ENCODE measurements around the gene FAM3C. TPM values are rescaled to one million over a fixed set of nuclear protein-coding genes. Genes with fewer than 3 reads are reported as not detected.
A peak's percentile ranks its signal among the peaks of the same experiment; 100 is the strongest.
"Not testable (repeated sequence)": the region's sequence is repeated elsewhere in the genome, so short reads cannot be mapped to it uniquely, and the experiment has no call there.

Gene FAM3C
- total RNA-seq, 1 experiment from 2014 or later: 56.7 TPM

DNA sequence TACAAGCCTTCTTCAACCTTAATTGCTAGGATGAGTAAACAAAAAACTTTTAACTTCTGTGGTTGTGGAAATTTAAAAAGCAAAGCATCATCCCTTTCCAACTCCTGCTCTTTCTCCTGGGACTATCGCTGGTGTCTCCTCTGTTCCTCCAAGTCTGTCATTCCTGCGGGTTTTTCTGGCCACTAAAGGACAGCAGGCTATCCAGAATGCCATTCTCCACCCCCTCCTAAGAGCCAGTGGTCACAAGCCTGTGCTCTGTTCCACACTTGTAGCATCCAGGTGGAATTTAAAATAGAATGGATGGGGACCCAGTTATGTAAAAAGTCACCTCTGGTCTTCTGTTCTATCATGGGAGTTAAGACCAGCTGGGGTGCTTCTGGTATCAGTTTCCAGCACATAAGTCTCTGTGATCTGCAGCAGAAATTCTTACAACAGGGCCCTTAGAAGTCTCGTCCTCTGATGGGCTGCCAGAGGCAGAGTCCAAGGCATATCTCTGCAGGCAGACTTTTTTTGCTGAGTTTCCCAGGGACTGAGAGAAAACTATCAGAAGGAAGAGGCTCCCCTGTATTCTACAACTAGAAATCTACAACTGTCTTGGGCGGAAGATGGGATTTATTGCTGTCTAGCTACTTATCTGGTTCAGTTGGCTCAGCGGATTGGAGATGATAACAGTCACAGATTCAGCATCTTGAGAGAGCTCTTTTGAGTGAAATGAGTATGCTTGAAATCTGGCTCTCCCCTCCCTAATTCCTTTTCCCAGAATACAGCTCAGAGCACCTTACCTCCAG, 72.4 kb downstream of the FAM3C start:
- in situ Hi-C loops (cut with HindIII; ENCODE audit: low pct_unique_long_range_greater_than_20kb, low sequenced_read_pairs): no loop called here
- no peak for DNase-seq (ENCODE audit: low read depth, low spot score)

- in situ Hi-C loops (cut with HindIII; ENCODE audit: low pct_unique_long_range_greater_than_20kb, low sequenced_read_pairs): no loop called here
- no peak for DNase-seq (ENCODE audit: low read depth, low spot score)
Measured at GRCh38 chr7:121322460-121322859, 73.6 kb downstream of the FAM3C start.

DNA sequence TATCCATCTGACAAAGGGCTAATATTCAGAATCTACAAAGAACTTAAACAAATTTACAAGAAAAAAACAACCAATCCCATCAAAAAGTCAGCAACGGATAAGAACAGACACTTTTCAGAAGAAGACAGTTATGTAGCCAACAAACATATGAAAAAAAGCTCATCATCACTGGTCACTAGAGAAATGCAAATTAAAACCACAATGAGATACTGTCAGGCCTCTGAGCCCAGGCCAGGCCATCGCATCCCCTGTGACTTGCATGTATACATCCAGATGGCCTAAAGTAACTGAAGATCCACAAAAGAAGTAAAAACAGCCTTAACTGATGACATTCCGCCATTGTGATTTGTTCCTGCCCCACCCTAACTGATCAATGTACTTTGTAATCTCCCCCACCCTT, 80.9 kb downstream of the FAM3C start:
- DNase-seq (ENCODE audit: low read depth, low spot score); in situ Hi-C loops (cut with HindIII; ENCODE audit: low pct_unique_long_range_greater_than_20kb, low sequenced_read_pairs): not testable (repeated sequence)

- in situ Hi-C loops (cut with HindIII; ENCODE audit: low pct_unique_long_range_greater_than_20kb, low sequenced_read_pairs): no loop called here
- DNase-seq (ENCODE audit: low read depth, low spot score): no peak
Measured at GRCh38 chr7:121313793-121314676, 82.1 kb downstream of the FAM3C start.

DNA sequence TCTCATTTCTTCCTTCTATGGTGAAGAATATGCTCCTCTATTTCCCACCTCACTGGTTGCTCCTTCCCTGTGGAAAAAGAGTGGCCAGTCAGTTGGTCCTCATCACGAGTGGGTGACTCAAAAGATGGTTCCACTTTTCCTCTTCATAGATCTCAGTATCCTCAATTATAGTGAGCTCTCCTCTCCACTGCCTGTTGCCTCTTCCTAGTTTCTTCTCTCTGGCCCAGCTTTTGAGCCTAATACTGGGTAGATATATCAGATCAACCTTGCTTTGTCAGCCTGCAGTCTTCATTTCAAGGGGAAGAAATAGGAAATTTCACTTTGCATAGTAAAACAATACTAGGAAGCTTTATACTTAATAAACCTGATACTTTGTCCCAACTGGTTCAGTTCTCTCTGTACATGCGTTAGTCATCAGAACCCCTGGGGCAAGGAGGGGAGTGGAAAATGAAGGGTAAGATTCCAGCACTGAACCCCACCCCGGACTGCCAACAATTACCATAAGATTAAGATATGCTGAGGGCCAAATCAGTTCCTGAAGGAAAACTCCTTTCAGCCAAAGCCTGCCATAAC, 82.8 kb downstream of the FAM3C start:
- DNase-seq (ENCODE audit: low read depth, low spot score): no peak
- in situ Hi-C loops (cut with HindIII; ENCODE audit: low pct_unique_long_range_greater_than_20kb, low sequenced_read_pairs): no loop called here

DNA sequence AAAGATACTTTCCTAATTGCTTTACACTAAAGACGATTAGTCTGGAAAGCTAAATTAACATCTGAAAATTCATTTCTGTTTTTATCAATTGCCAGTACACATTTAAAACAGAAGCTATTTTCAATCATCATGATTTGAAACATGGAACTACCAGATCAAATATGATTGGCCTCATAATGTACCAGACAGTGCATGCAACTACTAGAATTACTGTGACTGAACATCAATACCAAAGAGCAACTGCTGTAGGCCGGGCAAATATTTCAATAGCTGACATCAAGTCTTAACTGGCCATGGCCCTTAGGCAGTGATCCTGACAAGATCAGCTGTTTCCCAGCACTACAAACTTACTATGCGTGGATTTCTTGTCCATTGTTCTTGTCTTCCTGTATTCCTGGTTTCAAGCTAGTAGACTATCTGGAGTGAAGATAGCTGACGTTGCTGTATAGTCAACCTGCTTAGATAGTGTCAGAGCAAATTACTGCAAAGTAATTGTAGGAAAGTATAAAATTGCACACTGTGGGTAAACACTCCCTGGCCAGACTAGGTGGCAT, 89.0 kb downstream of the FAM3C start:
- peak; percentile 34 for DNase-seq (ENCODE audit: low read depth, low spot score)
- in situ Hi-C loops (cut with HindIII; ENCODE audit: low pct_unique_long_range_greater_than_20kb, low sequenced_read_pairs): no loop called here

- in situ Hi-C loops (cut with HindIII; ENCODE audit: low pct_unique_long_range_greater_than_20kb, low sequenced_read_pairs): no loop called here
Measured at GRCh38 chr7:121306565-121306964, 89.5 kb downstream of the FAM3C start.

GRCh38 chr7:121305109-121305508, 91.0 kb downstream of the FAM3C start:
- in situ Hi-C loops (cut with HindIII; ENCODE audit: low pct_unique_long_range_greater_than_20kb, low sequenced_read_pairs): no loop called here
- no peak for DNase-seq (ENCODE audit: low read depth, low spot score)

More at GRCh38 chr7:121306565-121306964, 89.5 kb downstream of the FAM3C start:
- no peak for DNase-seq (ENCODE audit: low read depth, low spot score)

DNA sequence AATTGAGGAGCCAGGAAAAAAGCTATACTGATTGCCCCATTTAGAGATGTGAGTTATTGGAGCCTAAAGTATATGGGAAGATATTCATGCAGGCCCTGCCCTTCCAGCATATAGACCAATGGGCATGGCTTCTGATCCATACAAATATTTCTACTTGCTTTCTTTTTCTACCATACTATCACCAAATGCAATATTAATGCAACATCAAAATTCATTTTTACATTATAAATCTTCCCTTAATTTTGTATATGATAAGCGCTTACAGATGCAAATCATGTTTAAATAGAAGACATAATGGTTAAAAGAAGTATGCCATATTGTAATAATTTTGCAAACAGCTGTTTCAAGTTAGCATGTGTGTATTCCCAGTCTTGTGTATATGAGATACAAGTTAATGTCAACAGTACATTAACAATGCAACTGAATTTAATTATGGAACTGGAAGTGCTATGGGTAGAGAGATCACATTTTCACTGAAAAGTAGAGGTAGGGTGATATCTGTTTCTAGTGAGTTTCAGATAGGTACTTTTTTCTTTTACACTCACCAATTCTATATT, 91.9 kb downstream of the FAM3C start:
- in situ Hi-C loops (cut with HindIII; ENCODE audit: low pct_unique_long_range_greater_than_20kb, low sequenced_read_pairs): no loop called here
- no peak for DNase-seq (ENCODE audit: low read depth, low spot score)

GRCh38 chr7:121303422-121304101, 92.5 kb downstream of the FAM3C start:
- DNase-seq (ENCODE audit: low read depth, low spot score): no peak
- in situ Hi-C loops (cut with HindIII; ENCODE audit: low pct_unique_long_range_greater_than_20kb, low sequenced_read_pairs): no loop called here

DNA sequence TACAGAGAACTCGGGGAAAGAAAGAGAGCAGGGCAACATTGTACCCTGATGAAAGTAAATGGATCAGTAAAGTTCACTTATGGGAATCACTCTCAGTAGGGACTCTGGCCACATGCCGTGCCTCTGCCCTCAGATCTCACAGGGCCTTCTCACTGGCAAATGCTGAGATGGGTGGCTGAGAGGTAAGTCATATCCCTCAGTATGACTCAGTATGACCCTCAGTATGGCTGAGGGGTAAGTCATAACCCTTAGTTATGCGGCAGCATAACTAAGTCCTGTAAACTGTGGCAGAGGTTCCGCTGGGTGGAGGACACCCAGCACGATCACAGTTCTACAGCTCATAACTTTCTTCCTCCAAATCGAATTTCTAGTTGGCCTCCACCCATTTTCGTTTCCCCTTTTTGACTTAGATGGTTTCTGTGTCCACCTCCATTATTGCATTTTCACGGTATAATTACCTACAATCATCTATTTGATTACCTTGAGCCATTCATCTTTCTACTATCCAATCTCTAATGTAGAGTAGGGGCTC, 93.8 kb downstream of the FAM3C start:
- in situ Hi-C loops (cut with HindIII; ENCODE audit: low pct_unique_long_range_greater_than_20kb, low sequenced_read_pairs): no loop called here
- DNase-seq (ENCODE audit: low read depth, low spot score): no peak

DNA sequence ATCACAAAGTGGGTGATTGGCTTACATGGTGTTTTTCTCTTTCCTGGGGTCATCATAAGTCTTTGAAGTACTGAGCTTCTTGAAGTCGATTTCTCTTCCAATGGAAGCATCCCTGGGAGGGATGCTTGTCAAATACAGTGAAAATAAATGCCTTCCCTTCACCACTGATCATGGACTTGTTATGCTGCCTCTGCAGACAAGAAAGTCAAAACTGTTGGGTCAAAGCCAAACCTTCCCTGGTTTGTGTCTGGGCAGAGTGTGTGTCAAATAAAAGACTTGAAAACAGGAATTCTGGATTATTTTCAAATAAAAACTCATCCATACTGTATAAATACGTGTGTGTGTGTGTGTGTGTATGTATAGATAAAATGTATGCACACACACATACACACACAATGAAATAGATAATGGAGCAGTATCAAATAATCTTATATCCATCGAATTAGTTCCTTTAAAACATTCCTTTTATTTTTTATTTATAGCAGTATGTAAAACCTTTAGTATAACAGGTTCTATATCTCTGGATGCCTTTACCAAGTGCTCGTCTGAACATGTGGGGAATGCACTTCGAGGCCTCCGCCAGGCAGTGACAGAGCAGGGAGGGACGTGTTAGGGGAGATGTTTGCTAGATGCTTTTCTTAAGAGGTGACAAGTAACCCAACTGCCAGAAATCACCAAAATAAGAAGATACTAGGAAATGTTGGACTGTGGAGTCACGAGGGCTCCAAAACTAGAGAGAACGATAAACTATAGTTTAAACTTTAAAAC, 94.5 kb downstream of the FAM3C start:
- in situ Hi-C loops (cut with HindIII; ENCODE audit: low pct_unique_long_range_greater_than_20kb, low sequenced_read_pairs): no loop called here
- DNase-seq (ENCODE audit: low read depth, low spot score): no peak

GRCh38 chr7:121300685-121301420, 95.3 kb downstream of the FAM3C start:
- in situ Hi-C loops (cut with HindIII; ENCODE audit: low pct_unique_long_range_greater_than_20kb, low sequenced_read_pairs): no loop called here
- DNase-seq (ENCODE audit: low read depth, low spot score): no peak
